Measurements from ENCODE around the gene MGRN1.

GRCh38 chr16:4580250-4580649, 44.4 kb upstream of the MGRN1 start:
- TF ChIP-seq EZH2 (IDR thresholded peaks at IDR 0.05; ENCODE audit: borderline replicate concordance, insufficient read depth, low read depth, low read length, poor library complexity, severe bottlenecking), result no peak
- TF ChIP-seq CTCF (IDR thresholded peaks at IDR 0.05), result no peak

All from B cell (primary cell).